Stimulated activated CD4-positive, alpha-beta T cell treated with anti-CD3 and anti-CD28 coated beads, TNF-alpha, amount 100 ng/mL, for 1 hour (primary cell): ENCODE measurements around the gene MILR1.
"Not testable (repeated sequence)": the region's sequence is repeated elsewhere in the genome, so short reads cannot be mapped to it uniquely, and the experiment has no call there.

Source experiments
- DNase-seq, 3 donors: peaks; one replicate each; pipeline ENCODE4 v3.0.0-alpha.2; 2020; ENCODE audit warnings: low read depth in 3 of 3, low spot score in 1 of 3

The MILR1 gene, protein sequence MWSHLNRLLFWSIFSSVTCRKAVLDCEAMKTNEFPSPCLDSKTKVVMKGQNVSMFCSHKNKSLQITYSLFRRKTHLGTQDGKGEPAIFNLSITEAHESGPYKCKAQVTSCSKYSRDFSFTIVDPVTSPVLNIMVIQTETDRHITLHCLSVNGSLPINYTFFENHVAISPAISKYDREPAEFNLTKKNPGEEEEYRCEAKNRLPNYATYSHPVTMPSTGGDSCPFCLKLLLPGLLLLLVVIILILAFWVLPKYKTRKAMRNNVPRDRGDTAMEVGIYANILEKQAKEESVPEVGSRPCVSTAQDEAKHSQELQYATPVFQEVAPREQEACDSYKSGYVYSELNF

DNA sequence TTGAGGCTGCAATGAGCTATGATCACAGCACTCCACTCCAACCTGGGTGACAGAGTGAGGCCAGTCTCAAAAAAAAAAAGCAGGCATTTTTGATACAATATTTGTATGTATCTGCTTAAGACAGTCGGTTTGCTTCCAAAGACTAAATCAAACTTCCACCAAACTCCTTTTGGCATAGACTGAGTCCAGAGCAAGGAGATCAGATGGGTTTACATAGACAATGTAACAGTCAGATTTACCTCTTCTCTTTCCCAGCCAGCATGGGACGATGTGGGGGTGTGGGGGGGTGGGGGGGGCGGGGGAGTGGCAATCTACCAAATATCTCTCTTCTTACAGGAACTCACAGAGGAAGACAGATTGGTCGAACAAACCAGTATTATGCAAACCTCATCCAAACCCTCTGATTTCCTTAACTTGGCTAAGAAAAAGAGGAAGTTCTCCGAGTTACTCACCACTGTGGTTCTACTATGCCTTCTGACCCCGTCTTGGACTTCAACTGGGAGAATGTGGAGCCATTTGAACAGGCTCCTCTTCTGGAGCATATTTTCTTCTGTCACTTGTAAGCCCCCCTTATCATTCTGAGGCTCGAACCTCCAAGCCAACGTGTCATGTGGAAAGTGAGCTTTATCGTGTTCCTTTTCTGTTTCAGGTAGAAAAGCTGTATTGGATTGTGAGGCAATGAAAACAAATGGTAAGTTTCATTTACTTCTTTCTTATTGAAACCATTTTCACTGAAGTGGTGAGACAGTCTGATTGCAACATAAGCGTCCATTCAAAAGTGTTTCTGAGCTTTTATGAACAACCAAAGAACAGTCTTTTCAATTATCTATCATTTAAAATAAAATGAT lies at the start of gene MILR1:
Gene MILR1 (plus strand): TSS at position 451 of the 848 bp plus-strand sequence. CDS start 54 bp downstream, at position 505.
- no peak for DNase-seq

DNA sequence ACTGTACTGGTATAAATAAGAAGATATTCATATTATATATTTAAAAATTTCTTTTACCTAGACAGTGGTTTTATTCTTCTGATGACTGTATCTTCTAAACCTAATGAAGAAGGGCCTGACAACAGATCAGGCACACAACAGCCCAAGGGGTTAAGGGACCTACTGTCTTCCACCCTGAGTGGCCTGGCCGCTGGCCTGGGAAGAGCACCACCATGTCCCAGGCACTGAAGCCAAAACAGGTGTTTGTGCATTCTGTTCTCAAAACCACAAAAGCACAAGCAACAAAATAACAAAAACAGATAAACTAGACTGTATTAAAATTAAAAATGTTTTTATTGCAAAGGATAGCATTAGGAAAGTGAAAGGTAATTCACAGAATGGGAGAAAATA lies 49.2 kb upstream of the MILR1 start:
- no peak for DNase-seq

GRCh38 chr17:64400642-64401041 lies 48.3 kb upstream of the MILR1 start:
- no peak for DNase-seq

- no peak for DNase-seq
Observed at GRCh38 chr17:64401244-64401860, 47.6 kb upstream of the MILR1 start.

DNA sequence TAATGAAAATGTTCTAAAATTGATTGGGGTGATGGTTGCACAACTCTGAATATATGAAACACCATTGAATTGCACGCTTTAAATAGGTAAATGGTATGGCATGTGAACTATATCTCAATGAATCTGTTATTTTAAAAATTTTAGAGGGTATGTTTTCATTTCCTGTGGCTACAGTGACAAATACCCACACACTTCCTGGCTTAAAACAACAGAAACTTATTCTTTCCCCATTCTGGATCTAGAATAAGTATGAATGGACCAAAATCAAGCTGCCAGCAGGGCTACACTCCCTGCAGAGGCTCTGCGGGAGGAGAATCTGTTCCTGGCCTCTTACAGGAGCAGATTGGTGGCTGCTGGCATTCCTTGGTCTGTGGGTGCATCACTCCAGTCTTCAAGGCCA lies 47.0 kb upstream of the MILR1 start:
- DNase-seq = no peak

DNA sequence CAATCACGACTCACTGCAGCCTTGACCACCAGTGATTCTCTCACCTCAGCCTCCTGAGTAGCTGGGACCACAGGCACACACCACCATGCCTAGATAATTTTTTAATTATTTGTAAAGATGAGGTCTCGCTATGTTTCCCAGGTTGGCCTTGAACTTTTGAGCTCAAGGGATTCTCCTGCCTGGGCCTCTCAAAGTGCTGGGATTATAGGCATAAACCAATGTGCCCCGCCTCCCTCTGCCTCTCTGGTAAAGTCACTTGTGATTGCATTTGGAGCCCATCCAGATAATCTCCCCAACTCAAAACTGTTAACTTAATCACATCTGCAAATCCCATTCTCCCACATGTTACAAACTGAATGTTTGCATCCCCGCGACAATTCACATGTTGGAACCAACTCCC lies 46.4 kb upstream of the MILR1 start:
- no peak for DNase-seq

- no peak for DNase-seq
Observed at GRCh38 chr17:64403881-64404460, 44.9 kb upstream of the MILR1 start.

DNA sequence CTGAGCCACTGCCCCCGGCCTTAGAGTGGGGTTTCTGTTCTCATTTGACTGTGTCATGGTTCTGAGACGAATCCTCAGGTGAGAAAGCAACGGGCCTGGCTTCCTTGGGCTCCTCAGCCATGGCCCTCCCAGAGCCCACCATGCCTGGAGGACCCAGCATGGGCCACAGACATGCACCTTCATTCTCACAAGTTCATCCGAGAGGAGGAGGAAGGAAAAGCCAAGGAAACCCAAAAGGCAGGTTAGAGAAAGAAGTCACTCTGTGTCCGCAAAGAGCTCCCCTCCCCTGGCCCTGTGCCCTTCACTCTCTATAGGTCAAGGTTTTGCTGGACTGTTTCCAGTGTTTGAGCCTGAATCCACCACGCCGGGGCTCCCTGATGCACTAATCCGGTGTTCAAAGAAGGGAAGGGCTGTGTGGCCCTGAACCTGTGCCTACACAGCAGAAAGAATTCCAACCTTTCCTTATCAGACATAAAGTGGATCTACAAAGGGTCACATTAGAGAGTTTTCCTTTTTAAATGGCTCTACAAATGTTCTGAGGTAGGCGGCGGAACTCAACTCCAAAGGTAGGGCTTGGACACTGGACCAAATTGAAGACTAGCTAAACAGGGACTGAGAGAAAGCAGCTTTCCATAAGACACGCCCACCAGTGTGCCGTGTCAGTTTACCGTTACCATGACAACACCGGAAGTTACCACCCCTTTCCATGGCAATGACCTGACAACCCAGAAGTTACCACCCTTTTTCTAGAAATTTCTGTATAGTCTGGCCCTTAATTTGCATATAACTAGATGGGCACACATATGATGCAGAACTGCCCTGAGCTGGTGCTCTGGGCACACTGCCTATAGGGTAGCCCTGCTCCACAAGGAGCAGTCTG lies 42.4 kb upstream of the MILR1 start:
- no peak for DNase-seq

GRCh38 chr17:64410750-64411490 lies 38.0 kb upstream of the MILR1 start:
- DNase-seq = no peak

- no peak for DNase-seq
Observed at GRCh38 chr17:64411999-64412771, 36.7 kb upstream of the MILR1 start.

DNA sequence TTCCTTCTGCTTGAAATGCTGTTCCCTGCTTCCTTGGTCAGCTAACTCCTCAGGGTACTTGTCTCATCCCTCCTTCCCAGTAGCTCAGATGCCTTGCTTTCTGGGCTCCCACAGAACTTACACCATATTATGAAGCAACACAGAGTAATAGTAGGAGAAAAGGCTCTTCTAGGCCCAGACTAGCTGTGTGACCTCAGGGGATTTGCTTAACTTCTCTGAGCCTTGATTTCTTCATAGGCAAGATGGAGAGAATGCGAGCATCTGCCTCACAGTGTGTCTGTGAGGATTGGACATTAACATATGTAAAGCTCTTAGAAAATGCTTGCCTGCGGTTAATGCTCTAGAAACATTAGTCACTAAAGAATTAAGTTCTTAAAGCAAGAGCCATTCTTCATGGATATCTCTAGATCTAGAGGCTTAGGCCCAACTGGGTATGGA lies 36.0 kb upstream of the MILR1 start:
- no peak for DNase-seq

- DNase-seq = no peak
Observed at GRCh38 chr17:64413513-64413912, 35.4 kb upstream of the MILR1 start.

- peak in 1 of 3 donors; percentile 8 for DNase-seq
Observed at GRCh38 chr17:64418506-64419339, 30.2 kb upstream of the MILR1 start.

- peak in 1 of 3 donors; percentile 11 for DNase-seq
Observed at GRCh38 chr17:64420143-64420670, 28.7 kb upstream of the MILR1 start.

DNA sequence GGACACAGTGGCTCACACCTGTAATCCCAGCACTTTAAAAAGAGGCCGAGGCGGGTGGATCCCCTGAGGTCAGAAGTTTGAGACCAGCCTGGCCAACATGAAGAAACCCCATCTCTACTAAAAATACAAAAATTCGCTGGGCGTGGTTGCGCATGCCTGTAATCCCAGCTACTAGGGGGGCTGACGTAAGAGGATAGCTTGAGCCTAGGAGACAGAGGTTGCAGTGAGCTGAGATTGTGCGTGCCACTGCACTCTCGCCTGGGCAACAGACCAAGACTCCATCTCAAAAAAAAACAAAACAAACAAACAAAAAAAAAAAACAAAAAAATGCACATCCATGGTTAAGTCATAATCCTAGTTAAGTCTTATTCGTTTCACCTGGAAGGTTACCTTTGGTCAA lies 26.8 kb upstream of the MILR1 start:
- not testable (repeated sequence) for DNase-seq

GRCh38 chr17:64423881-64424280 lies 25.0 kb upstream of the MILR1 start:
- DNase-seq = no peak

DNA sequence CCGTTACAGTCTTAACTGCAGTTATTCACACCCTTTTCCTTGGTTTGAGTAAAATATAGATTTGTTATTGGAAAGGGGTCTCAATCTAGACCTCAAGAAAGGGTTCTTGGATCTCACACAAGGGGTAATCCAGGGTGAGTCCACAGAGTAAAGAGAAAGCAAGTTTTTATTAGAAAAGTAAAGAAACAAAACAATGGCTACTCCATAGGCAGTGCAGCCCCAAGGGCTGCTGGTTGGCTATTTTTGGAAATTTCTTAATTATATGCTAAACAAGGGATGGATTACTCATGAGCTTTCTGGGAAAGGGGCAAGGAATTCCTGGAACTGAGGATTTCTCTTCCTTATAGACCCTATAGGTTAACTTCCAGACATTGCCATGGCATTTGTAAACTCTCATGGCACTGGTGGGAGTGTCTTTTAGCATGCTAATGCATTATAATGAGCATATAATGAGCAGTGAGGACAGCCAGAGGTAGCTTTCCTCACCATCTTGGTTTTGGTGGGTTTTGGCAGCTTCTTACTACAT lies 24.5 kb upstream of the MILR1 start:
- no peak for DNase-seq

- DNase-seq = no peak
Observed at GRCh38 chr17:64425191-64425590, 23.7 kb upstream of the MILR1 start.
